Psoas muscle (tissue), 8 donors: Measurements from ENCODE around the gene DHFR2. TPM values are rescaled to one million over a fixed set of nuclear protein-coding genes. Genes with fewer than 3 reads are reported as not detected.

Experiments
- ATAC-seq, 4 donors: fragments of 200-7000 bp; cut with Tn5 transposase; one replicate each; pipeline ENCODE4 v1.9.1; 2020; ENCODE audit warnings: moderate library complexity in 3 of 4, mild to moderate bottlenecking in 2 of 4
- DNase-seq, 2 donors: peaks; one replicate each; pipeline ENCODE4 v3.0.0-alpha.2; 2020
- H3K27ac ChIP-seq: fragments of 200-600 bp; one replicate; pipeline ENCODE4 v1.8.0; 2022
- H3K27me3 ChIP-seq, 3 donors: fragments of 200-600 bp in 1 of 3; one replicate each; pipeline versions ENCODE4 v1.6.1 to v1.8.0; 2013 to 2022; ENCODE audit warnings: low read length in 2 of 3, mild to moderate bottlenecking in 2 of 3, moderate library complexity in 1 of 3; ENCODE audit not compliant: insufficient read depth in 3 of 3
- H3K36me3 ChIP-seq, 2 donors: fragments of 200-600 bp in 1 of 2; one replicate each; pipeline versions ENCODE4 v1.6.1 to v1.8.0; 2013 to 2022; ENCODE audit warnings: low read depth in 1 of 2, mild to moderate bottlenecking in 1 of 2, moderate library complexity in 1 of 2; ENCODE audit not compliant: insufficient read depth in 1 of 2
- H3K4me1 ChIP-seq: fragments of 200-600 bp; one replicate; pipeline ENCODE4 v1.8.0; 2022
- H3K4me3 ChIP-seq: fragments of 200-600 bp; one replicate; pipeline ENCODE4 v1.8.0; 2022; ENCODE audit warnings: mild to moderate bottlenecking
- H3K9me3 ChIP-seq: fragments of 200-600 bp; one replicate; pipeline ENCODE4 v1.8.0; 2022
- CTCF ChIP-seq: fragments of 200-600 bp; IDR thresholded peaks from one replicate; pipeline ENCODE4 v1.8.0; 2022; ENCODE audit warnings: antibody characterized with exemption
- WGBS, 3 donors: extraction: QIAGEN DNeasy Blood & Tissue Kit; methylation state at CpG; one replicate each; pipeline versions ENCODE4 v1.1.6 to v1.1.7; 2013; 5-methylcytosine and 5-hydroxymethylcytosine counted together
- intact Hi-C, 2 donors: fragments of 100-400 bp; cut with DNase I; formaldehyde crosslinking; loops; one replicate each; pipeline versions ENCODE4 v1.11.0 to v1.14.2; 2022
- polyA plus RNA-seq, 3 donors: library from polyadenylated mRNA; stranded (reverse); fragments of 200-250 nt; gene quantifications; one replicate each; pipeline ENCODE4 v1.2.3, GENCODE V29; 2013
- total RNA-seq, 4 donors: library from RNA; stranded (reverse); fragmentation: NEBNext Ultra II Directional in 2 of 4; extraction: Animal tissue kit (Norgen Biotek cat#: 25700) in 2 of 4; gene quantifications; one replicate each; pipeline versions ENCODE4 v1.2.1 to v1.2.4, GENCODE V29; 2021 to 2023
- donor health status: healthy with polysubstance abuse.
- donor health status: DM: no; HTN: no; CAD: no; lungs with moderate emphysema.
- donor health status: Bipolar disorder and iron deficiency.
- donor health status: healthy.
- donor health status: DM: yes; HTN: yes; CAD: no.
- donor health status: DM: no; HTN: no; CAD: no.
- donor health status: DM: no; HTN: no; CAD: no.
- donor health status: DM: yes; HTN: yes; CAD: no.

Gene DHFR2
- total and polyA plus RNA-seq, 7 donors: 0.49 to 2.8 (median 1.7) TPM

- no peaks in the 10 kb centered on the region for H3K9me3 ChIP-seq
- 92 to 98% (median 96%) methylated on average over 3 of the region's 3 CpGs for WGBS, 3 donors
- DNase-seq (no peak), ATAC-seq (no peak)
- H3K27ac ChIP-seq: no peak overlapping the region
- H3K27me3 ChIP-seq: no peaks in the 10 kb centered on the region
- H3K36me3 ChIP-seq: no peaks in the 10 kb centered on the region
- TF ChIP-seq CTCF: no peak
- no peak overlapping the region for H3K4me3 ChIP-seq
- H3K4me1 ChIP-seq: no peaks in the 10 kb centered on the region
- intact Hi-C loops: no loop called here
These were observed 13.3 kb upstream of the DHFR2 start for GRCh38 chr3:94076055-94076454.

GRCh38 chr3:94071713-94072284 lies 9.1 kb upstream of the DHFR2 start:
- WGBS, 3 donors: 88 to 92% (median 91%) methylated on average over 4 of the region's 4 CpGs
- intact Hi-C loops: no loop called here
- Histone ChIP-seq H3K27ac (no peak overlapping the region), H3K27me3 (no peaks in the 10 kb centered on the region), H3K9me3 (no peaks in the 10 kb centered on the region), H3K36me3 (no peaks in the 10 kb centered on the region), H3K4me3 (no peak overlapping the region), H3K4me1 (no peaks in the 10 kb centered on the region)
- DNase-seq (no peak), ATAC-seq (no peak)
- no peak for TF ChIP-seq CTCF

GRCh38 chr3:94070341-94070911 lies 7.7 kb upstream of the DHFR2 start:
- DNase-seq (no peak), ATAC-seq (no peak)
- intact Hi-C loops: no loop called here
- Histone ChIP-seq H3K9me3 (no peaks in the 10 kb centered on the region), H3K27ac (no peak overlapping the region), H3K36me3 (no peaks in the 10 kb centered on the region), H3K4me1 (no peaks in the 10 kb centered on the region), H3K27me3 (no peaks in the 10 kb centered on the region), H3K4me3 (no peak overlapping the region)
- WGBS, 3 donors: 93 to 95% (median 94%) methylated on average over 6 of the region's 6 CpGs
- TF ChIP-seq CTCF: no peak

- DNase-seq (no peak), ATAC-seq (no peak)
- intact Hi-C loops: loop anchor here (5.0 kb wide), 1 partner anchor 67 kb away; no protein-coding TSS in a partner anchor
- TF ChIP-seq CTCF: peak; percentile 61
- WGBS, 3 donors: 49 to 64% (median 61%) methylated on average over 4 of the region's 4 CpGs
- Histone ChIP-seq H3K27me3 (no peaks in the 10 kb centered on the region), H3K4me3 (no peak overlapping the region), H3K9me3 (no peaks in the 10 kb centered on the region), H3K4me1 (no peaks in the 10 kb centered on the region), H3K36me3 (no peaks in the 10 kb centered on the region), H3K27ac (no peak overlapping the region)
These were observed 6.6 kb upstream of the DHFR2 start for GRCh38 chr3:94069194-94069813.
